ENCODE results near the gene CEP44.
A peak's percentile ranks its signal among the peaks of the same experiment; 100 is the strongest.

Gene CEP44

DNA sequence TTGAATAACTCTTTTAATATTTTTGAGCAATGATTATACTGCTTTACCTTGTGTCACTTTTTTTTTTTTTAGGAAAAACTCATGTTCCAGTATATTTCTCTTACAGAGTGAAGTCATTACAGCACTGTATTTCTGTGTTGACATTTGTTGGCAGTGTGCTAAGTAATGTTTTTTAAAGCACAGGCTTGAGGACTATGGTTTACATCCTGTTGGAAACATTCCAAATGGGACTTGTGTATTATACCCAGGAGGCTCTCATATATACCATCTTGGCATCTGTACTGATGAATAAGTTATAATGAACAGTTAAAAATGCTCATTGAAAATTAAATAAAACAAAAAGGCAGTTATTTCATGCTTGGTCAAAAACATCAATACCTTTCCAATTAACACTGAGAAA is 33.8 kb downstream of the CEP44 start:
- TF ChIP-seq, protein P1, sequence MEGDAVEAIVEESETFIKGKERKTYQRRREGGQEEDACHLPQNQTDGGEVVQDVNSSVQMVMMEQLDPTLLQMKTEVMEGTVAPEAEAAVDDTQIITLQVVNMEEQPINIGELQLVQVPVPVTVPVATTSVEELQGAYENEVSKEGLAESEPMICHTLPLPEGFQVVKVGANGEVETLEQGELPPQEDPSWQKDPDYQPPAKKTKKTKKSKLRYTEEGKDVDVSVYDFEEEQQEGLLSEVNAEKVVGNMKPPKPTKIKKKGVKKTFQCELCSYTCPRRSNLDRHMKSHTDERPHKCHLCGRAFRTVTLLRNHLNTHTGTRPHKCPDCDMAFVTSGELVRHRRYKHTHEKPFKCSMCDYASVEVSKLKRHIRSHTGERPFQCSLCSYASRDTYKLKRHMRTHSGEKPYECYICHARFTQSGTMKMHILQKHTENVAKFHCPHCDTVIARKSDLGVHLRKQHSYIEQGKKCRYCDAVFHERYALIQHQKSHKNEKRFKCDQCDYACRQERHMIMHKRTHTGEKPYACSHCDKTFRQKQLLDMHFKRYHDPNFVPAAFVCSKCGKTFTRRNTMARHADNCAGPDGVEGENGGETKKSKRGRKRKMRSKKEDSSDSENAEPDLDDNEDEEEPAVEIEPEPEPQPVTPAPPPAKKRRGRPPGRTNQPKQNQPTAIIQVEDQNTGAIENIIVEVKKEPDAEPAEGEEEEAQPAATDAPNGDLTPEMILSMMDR (IDR thresholded peaks at IDR 0.05): no peak
- Mint-ChIP-seq H3K4me1 (peaks cover 4% of the 10 kb centered on the region), H3K9me3 (no peaks in the 10 kb centered on the region), H3K27me3 (ENCODE audit: low read depth, poor library complexity) (no peaks in the 10 kb centered on the region), H3K27ac (no peak overlapping the region), H3K36me3 (ENCODE audit: low read depth) (peaks cover 17% of the 10 kb centered on the region), H3K4me3 (no peak overlapping the region)
- no peak for DNase-seq

DNA sequence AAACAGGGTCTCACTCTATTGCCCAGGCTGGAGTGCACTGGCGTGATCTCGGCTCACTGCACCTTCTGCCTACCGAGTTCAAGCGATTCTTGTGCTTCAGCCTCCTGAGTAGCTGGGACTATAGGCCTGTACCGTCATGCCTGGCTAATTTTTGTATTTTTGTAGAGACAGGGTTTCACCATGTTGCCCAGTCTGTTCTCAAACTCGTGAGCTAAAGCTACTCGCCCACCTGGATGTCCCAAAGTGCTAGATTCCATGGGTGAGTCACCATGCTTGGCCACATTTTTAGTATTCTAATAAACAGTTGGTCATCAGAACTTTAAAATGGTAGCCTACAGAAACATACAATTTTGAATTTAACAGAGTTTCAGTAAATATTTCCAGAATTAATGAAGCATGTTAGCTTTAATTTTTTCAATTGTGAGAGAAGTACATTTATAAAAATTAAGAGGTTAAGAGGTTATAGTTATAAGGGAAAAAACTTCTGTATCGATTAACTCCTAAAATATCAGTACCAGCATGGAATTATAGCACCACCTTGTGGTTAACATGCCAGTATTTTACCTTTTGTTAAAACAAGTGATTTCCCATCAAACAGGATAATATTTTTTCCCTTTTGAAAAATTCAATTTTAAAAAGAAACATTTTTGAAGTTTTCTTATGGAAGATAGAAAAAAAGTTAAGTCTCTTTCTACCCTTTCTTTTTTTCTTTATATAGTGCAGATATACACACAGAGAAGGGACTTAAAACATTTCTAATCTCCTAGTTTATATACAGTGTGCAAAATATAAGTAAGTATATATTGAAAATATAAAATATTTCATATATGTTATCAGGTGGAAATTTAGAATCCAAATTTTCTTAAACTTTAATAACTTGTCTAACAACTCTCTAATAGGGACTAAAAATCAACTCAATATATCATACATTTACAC is 35.4 kb downstream of the CEP44 start:
- Mint-ChIP-seq H3K27me3 (ENCODE audit: low read depth, poor library complexity) (no peaks in the 10 kb centered on the region), H3K9me3 (no peaks in the 10 kb centered on the region), H3K4me1 (peaks cover 4% of the 10 kb centered on the region), H3K36me3 (ENCODE audit: low read depth) (peaks cover 6% of the 10 kb centered on the region), H3K4me3 (no peak overlapping the region), H3K27ac (no peak overlapping the region)
- no peak for DNase-seq
- TF ChIP-seq, protein P1 (IDR thresholded peaks at IDR 0.05): peak; percentile 79

DNA sequence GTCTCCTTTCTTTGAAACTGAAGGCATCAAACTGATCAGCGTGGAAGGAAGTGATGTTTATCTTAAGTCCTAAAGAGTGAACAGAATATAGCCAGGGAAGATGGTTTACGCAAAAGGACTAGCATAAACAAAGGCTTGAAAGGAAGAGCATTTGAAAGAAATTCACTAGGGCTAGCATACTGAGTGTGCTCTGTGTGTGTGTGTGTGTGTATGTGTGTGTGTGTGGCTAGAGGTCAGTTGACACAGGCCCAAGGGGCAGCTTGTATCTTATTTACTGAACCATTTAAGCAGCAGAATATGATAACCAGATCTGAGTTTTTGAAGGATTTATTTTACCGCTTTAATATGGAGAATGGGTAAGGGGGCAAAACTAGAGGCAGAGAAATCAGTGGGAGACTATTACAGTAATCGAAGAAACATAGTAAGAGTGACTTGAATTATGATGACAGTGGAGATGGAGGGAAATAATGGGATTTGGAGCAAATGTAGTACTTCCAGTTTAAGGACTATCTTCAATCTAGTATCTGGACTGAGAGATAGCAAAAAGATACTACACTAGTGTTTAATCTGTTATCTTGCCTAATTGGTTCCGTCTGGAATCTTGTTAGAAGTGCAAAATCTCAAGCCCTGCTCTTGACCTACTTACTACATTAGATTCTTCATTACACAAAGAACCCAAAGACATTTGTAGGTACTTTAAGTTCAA is 36.9 kb downstream of the CEP44 start:
- Mint-ChIP-seq H3K4me1 (no peaks in the 10 kb centered on the region), H3K36me3 (ENCODE audit: low read depth) (no peaks in the 10 kb centered on the region), H3K9me3 (no peaks in the 10 kb centered on the region), H3K27ac (no peak overlapping the region), H3K4me3 (no peak overlapping the region), H3K27me3 (ENCODE audit: low read depth, poor library complexity) (no peaks in the 10 kb centered on the region)
- DNase-seq: no peak
- TF ChIP-seq, protein P1 (IDR thresholded peaks at IDR 0.05): no peak

DNA sequence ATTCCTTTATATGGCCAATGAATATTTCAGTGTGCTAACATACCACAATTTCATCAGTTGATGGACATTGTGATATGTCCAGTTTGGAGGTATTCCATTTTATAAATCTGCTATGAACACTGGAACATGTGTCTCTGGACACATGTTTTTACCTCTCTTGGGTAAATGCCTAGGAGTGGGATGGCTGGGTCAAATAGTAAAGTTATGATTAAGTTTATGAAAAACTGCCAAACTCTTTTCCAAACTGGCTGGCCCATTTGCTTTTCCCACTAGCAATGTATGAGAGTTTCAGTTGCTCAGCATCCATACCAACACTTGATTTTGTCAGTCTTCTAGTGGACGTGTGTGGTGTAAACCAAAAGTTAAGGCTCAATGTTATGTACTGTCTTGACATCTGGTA is 40.5 kb downstream of the CEP44 start:
- H3K4me1 Mint-ChIP-seq: no peaks in the 10 kb centered on the region
- H3K27ac Mint-ChIP-seq: no peak overlapping the region
- TF ChIP-seq, protein P1 (IDR thresholded peaks at IDR 0.05): no peak
- no peaks in the 10 kb centered on the region for H3K27me3 Mint-ChIP-seq (ENCODE audit: low read depth, poor library complexity)
- H3K36me3 Mint-ChIP-seq (ENCODE audit: low read depth): no peaks in the 10 kb centered on the region
- no peaks in the 10 kb centered on the region for H3K9me3 Mint-ChIP-seq
- H3K4me3 Mint-ChIP-seq: no peak overlapping the region
- no peak for DNase-seq

DNA sequence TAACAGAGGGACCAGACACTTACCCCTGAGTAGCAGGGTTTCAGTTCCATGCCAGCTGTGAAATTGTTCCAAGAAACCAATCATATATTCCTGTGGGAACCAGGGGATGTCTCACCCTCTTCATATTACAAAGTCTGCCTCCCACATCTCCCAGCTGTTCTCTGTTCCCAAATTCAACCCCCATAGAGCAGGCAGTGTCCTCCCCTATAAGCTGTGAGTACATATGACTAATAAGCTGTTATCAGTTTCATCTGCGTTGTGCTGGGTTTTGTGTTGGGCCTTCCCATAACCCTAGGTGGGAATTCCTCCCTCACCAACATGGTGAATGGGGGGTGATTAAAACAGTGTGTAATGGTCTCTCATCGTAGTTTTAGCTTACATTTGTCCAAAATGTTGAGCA is 41.0 kb downstream of the CEP44 start:
- Mint-ChIP-seq H3K36me3 (ENCODE audit: low read depth) (no peaks in the 10 kb centered on the region), H3K9me3 (no peaks in the 10 kb centered on the region), H3K27ac (no peak overlapping the region), H3K27me3 (ENCODE audit: low read depth, poor library complexity) (no peaks in the 10 kb centered on the region), H3K4me1 (no peaks in the 10 kb centered on the region), H3K4me3 (no peak overlapping the region)
- DNase-seq: no peak
- TF ChIP-seq, protein P1 (IDR thresholded peaks at IDR 0.05): no peak

Data from nephron progenitor cell (in vitro differentiated cells).